Measurements from ENCODE around the gene DEFB118.
"Not testable (repeated sequence)": the region's sequence is repeated elsewhere in the genome, so short reads cannot be mapped to it uniquely, and the experiment has no call there.

The DEFB118 gene, protein sequence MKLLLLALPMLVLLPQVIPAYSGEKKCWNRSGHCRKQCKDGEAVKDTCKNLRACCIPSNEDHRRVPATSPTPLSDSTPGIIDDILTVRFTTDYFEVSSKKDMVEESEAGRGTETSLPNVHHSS

DNA sequence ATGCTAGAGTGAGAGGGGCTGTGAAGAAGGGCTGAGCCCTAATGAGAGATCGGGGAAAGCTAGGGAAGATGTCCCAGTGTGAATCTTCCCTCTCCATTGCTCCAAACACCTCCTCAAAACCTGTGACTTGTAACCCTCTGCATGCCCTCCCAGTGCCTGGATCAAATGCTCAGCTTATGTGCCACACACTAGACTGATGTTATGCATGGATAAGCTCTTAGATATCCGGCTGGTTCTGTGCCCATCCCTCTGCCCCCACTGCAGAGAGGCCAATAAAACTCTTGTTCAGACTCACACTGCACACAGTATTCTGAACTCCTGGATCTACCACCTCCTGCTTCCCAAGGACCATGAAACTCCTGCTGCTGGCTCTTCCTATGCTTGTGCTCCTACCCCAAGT is at the start of gene DEFB118:
DEFB118 (plus strand) TSS at position 301 of the 400 bp plus-strand sequence; CDS start at position 351, 50 bp downstream.
- DNase-seq: no peak

DNA sequence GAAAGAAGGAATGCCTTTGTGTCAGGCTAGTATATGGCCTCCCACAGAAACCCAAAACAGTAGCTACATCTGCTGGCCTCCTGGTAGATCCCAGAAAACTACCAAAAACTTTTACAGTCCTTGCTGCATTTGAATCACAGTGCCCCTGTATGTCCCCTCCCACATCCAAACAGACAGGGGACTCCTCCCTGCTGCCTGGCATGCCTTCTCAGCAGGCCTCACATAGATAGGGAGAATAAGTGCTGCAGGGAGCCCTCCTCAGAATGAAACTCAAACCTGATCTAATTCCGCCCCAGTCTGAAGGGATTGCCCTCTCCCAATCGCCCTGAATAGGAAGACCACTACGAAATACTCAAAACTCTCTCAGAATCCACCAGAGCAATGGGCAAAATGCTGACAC is 45.9 kb upstream of the DEFB118 start:
- no peak for DNase-seq

DNA sequence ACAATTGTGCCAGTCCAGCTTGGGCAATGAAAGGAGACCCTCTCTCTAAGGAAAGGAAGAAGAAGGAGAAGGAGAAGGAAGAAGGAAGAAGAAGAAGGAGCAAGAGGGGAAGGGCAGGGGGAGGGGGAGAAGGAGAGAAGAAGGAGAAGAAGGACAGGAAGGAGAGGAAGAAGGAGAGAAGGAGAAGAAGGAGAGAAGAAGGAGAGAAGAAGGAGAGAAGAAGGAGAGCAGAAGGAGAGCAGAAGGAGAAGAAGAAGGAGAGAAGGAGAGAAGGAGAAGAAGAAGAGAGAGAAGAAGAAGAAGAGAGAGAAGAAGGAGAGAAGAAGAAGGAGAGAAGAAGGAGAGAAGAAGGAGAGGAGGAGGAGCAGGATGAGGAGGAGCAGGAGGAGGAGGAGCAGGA is 37.5 kb upstream of the DEFB118 start:
- DNase-seq: no peak

DNA sequence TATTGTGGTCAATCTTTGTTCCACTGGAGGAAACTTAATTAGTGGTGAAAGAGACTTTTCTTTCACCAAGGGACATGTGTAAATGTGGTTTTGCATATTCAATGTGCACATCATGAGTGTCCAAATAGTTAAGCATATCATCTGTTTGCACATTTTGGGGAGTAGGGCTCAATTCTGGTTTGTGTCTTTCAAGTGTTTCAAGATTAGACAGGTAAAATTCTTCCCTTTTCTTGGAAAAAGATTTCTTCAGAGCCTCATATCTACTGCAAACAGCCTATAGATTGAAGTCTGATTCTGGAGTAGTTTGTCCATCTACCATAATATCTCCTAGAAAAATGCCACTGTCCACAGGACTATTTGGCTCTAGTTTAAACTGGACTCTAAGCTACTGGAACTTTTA is 26.9 kb upstream of the DEFB118 start:
- no peak for DNase-seq

DNA sequence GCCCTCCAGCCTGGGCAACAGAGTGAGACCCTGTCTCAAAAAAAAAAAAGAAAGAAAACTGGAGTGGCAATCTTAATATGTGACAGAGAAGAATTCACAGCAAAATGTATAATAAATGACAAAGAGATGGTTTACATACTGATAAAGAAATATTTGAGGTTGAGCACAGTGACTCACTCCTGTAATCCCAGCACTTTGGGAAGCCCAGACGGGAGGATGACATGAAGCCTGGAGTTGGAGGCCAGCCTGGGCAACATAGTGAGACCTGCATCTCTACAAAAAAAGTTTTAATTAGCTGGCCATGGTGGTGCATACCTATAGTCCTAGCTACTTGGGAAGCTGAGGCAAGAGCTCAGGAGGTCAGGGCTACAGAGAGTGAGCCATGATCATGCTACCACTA is 12.4 kb upstream of the DEFB118 start:
- DNase-seq: no peak

DNA sequence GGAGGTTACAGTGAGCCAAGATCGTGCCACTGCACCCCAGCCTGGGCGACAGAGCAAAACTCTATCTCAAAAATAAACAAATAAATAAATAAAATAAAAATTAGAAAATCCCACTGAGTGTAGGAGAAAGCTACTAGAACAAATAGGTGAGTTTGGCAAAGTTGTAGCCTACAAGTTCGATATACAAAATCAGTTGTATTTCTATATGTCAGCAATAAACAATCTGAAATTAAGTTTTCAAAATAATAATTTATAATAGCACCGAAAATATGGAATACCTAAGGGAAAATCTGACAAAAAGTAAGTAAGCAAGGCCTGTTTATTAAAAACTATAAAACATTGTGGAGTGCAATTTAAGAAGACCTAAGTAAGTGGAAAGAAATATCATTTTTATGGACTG is 5.1 kb upstream of the DEFB118 start:
- DNase-seq: no peak

DNA sequence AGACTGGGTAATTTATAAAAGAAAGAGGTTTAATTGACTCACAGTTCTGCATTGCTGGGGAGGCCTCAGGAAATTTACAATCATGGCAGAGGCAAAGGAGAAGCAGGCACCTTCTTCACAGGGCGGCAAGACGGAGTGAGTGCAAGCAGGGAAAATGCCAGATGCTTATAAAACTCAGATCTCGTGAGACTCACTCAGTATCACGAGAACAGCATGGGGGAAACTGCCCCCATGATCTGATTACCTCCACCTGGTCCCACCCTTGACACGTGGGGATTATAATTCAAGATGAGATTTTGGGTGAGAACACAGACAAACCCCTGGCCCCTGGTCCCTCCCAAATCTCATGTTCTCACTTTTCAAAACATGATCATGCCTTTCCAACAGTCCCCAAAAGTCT is 4.1 kb upstream of the DEFB118 start:
- not testable (repeated sequence) for DNase-seq

DNA sequence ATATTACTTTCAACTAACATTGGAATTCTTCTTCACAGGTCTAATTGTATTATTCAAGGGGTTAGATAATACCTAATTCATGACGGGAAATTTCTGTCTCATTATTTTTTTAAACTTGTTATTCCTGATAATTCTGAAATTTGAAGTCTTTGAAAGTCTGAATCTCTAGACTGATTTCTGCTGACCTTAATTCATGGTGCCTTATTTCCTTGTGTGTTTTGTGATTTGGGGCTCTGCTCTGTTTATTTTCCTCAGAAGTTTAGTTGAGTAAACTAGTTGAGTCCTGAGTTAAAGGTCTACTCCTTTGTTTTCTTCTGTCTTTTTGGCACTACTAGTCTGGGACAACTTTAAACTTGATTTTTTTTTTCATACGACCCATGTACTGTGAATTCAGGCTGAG is 5.9 kb downstream of the DEFB118 start:
- DNase-seq: no peak

DNA sequence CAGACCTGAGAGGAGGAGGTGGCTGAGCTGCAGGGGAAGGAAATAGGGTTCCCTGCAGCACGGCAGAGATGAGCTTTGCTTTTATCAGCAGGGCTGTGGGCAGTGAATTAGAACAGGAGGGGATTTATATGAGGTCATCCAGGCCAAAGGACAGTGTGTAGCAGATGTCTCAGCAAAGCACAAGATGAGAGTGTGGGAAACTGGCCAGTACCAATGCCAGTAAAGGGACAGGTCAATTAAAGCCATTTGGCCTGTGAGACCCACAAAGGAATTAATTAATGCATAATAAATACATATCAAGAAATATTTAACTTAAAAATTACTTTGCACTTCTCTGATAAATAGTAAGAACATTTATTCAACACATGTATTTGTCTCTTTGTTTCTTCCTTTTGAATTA is 22.1 kb downstream of the DEFB118 start, which contains the start of gene DEFB119:
DEFB119 (minus strand) TSS at position 101 of the 400 bp plus-strand sequence. CDS start 107 bp downstream, outside the sequence.
- no peak for DNase-seq

DNA sequence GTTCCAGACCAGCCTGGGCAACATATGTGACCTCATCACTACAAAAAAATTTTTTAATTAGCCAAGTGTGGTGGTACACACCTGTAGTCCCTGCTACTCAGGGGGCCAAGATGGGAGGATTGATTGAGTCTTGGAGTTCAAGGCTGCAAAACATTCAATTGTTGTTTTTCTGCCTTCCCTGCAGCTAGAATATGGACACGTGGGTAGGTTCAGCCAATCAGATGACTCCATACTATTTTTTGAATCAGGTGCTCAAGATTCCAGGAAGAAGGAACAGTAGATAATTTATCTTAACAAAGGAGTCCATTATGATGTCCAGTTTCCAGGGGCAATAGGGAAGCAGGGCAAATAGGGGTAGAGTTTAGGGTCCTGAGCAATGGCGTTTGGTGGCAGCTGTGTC is 24.4 kb downstream of the DEFB118 start:
- DNase-seq: no peak

DNA sequence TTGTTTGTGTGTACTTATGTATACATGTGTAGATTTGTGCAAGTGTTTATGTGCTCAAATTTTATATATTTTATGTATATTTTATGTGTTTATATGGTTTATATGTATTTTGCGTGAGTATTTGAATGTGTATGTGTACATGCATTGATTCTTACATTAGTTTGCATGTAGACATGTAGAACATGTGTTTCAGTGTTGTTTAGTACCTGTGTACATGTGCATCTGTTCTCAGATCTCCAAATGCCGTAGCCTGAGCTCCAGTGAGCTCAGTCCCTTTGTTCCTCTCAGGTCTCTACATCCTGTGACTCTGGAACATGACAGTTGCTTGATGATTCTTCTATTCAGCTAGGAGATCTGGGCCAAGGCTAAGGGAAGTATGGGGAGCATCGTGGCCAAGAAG is 26.5 kb downstream of the DEFB118 start:
- DNase-seq: no peak

DNA sequence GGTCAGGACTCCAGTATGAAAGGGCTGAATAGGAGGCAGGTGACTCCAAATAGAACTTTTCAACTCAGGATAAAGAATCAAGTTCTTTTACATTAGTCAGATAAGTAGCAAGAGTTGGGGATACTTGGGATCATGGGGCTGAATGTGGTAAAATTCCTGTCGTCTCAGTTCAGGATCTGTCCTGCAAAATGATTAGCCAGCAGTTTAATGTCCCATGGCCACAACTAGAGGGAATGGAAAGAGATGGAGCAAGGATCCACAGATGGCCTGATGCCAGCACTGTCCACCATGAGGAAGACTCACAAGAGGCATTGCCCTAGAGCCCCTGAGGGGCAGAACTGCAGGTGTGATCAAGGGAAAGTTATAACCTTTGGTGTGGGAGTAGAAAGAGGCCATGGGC is 35.5 kb downstream of the DEFB118 start:
- no peak for DNase-seq

DNA sequence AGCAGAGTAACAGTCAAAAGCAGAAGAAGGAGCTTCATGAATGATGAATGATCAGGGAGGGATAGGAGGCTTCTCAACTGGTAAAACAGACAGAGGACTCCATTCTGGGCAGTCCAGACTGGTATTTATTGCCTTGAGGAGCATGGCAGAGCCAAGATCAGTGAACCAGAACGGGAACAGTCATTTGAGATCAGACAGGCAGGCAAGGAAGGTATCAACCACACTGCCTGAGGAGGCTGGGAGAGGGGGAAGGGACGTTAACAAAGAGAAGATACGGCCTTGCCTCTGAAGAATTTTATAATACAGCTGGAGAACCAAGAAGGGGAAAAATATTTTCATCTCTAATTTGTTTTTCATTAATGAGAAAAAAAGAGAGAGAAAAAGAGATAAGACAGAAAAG is 37.7 kb downstream of the DEFB118 start, which contains the start of gene DEFB121:
DEFB121 (minus strand) TSS at position 101 of the 400 bp plus-strand sequence; CDS start at position 38, 63 bp downstream.
- no peak for DNase-seq

DNA sequence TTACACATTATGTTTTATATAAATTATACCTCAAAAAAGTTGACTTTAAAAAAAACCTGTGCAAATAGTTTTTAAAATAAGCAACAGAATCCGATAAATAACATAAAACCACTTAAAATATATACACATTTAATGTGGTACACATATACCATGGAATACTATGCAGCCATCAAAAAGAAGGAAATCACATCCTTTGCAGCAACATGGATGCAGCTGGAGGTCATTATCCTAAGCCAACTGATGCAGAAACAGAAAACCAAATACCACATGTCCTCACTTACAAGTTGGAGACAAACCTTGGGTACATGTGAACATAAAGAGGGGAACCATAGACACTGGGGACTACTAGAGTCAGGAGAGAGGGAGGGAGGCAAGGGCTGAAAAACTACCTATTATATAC is 41.6 kb downstream of the DEFB118 start:
- no peak for DNase-seq

DNA sequence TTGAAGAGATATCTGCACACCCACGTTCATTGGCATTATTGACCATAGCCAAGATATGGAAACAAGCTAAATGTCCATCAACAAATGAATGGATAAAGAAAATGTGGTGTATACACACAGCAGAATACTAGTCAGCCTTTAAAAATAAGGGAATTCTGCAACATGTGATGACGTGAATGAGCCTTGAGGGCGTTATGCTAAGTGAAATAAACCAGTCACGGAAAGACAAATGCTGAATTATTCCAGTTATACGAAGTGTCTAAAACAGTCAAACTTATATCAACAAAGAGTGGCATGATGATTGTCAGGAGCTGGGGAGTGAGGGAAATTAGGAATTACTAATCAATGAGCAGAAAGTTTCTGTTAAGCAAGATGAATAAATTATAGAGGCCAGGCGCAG is 46.0 kb downstream of the DEFB118 start:
- no peak for DNase-seq

DNA sequence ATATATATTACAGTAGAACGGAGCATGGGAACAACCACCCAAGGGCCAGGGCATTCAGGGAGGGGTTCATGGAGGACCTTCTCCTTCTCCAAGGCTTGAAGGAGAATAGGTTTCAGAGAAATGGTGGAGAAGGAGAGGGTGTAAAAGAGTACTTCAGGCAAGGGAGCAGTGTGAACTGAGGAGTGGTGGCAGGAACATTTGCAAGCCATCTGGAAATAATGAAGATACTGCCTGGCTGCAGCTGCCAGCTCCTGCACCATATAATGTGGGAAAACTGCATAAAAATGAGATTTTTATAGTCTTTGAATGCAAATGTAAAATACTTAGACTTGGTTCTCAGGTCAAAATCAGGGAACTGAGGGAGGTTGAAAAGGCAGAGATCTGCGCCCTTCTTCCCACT is 47.3 kb downstream of the DEFB118 start:
- DNase-seq: no peak

DNA sequence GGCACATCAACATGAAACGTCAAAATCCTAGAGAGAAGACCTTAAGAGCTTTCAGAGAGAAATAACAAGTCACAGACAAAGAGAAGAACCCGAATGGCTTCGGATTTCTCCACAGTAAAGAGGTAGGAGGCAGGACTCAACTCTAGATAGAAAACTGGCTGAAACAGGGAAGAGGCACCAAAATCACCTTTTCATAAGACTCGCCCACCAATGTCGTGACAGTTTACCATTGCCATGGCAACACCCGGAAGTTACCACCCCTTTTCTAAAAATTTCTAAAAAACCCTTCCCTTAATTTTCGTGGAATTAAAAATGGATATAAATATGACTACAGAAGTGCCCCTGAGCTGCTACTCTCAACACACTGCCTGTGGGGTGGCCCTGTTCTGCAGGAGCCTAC is 49.9 kb downstream of the DEFB118 start:
- DNase-seq: no peak
